Measurements from ENCODE around the gene ZNF219.

ZNF219 gene

DNA sequence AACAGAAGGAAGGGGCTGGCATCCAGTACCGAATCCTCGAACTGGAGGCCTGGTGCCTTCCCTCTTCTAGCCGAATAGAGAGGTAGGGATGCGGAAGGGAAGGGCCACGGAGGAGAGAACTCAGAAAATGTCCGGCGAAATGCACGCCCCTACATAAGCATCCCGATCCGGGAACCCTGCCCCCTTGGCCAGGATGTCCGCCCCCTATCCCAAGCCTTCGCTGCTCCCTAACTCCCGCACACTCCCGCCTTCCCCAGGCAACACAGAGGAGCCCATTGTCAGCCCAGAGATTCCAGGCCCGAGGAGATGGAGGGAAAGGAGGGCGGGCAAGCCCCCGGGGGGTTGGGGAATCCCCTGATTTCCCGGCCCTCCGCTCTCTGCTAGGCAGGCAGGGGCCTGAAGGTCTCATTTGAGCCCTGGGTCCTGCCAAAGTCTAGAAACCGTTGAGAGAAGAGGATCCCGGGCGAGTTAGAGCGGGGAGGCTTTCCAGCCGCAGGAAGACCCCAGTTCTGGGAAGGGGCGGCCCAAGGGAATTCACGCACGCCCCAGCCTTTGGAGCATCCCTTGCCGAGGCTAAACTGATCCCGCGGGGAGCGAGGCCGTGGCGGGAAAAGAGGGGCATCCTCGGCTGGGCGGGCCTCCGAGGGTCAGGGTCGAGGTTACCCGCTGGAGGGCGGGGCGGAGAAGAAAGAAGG is 28.9 kb downstream of the ZNF219 start:
- DNase-seq (ENCODE audit: low read depth in 2 of 2), result no peak

DNA sequence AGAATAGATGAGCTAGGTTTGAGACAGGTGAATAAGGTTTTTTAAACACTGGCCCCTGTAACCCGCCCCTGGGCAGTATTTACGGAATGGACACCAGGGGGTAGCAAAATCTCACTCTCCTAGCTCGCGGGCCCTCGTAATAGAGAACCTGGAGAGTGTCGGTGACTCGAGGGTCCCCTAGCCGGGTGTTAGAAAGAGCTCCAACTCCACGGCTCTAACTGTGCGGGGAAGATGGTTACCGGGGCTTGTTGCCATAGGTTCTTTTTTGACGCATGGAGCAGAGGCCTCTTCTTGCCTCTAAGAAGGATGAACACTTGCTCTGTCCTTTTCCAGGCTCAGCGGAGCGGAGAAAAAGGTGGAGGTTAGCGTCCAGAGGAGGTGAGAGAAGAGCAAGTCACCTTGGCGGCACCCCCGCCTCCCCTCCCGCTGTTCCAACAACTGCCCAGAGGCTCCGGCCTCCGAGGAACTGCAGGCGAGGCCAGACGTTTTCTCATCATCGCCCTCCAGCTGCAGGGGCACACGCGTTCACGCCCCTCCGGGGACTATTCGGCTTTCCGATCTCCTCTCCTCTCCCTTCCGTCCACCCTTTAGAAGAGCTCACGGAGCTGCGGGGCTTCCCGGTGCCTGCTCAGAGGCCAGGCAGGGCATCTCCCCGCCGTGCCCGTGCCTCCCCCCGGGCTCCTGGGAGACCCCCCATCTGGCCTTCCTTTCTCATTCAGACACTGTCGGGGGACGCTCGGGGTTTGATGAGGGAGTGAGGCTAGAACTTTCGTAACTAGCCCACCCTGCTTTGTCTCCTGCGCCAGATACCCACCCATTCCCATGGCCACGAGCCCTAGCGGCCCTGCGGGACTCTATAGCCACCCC is 29.7 kb downstream of the ZNF219 start:
- DNase-seq (ENCODE audit: low read depth in 2 of 2), result peak in 1 of 2 donors; percentile 21

DNA sequence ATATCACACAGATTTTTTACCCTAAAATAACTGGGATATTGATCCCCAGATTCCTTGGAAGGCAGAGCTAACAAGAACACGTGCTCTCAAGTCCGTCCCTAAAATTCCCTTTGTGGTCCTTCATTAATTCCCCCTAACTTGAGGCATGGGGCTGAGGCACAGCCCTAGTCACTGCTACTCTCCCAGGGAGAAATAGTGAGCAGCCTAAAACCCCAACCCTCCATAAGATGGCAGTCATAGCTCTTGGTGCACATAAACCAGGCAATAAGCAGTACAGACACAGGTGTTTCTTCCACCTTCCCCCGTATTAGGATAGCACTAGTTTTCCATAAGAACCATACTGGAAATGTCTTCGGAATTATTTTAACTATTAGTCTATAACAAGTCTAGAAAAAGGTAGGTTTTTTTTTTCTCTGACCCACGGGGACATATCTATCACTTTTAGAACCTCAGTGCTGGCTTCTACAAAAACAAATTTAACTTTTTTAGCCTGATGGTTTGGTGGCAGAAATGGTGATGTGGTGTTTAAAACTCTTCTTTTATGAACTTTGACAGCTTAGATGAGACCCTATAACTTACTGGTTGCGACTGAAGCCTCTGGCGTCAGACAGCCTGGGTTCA is 31.5 kb downstream of the ZNF219 start:
- DNase-seq (ENCODE audit: low read depth in 2 of 2), result no peak

DNA sequence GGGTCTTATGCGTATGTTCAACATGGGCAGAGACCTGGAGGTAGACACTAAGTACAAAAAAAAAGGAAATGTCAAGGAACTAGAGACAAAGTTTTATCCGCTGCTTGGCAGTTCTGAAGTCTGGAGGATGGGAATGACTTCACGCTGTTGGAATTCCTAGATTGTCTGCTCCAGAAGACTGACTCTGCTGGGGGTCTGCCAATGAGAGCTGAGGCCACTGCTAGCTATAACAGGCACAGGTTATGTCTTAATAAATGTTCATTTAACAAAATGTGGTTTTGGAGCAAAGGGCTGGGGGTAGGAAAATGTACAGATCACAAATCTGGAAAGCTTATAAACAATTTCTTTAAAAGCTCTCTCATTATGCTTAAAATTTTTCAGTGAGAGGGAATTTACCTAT is 35.0 kb downstream of the ZNF219 start:
- DNase-seq (ENCODE audit: low read depth in 2 of 2), result no peak

DNA sequence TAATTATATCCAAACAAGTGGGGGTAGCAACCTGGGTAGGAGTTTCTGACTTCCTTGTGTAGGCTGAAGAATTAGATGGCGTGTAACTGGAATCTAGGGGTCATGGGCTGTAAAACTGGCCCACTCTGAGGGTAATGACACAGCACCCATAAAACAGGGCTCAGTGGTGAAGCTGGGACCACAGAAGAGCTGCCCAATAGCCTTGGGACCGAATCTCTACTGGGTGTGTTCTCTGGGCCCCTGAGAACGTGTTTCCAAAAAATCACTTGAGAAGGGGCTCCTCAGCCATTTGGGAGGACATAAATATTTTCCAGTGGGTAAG is 37.1 kb downstream of the ZNF219 start:
- DNase-seq (ENCODE audit: low read depth in 2 of 2), result no peak

DNA sequence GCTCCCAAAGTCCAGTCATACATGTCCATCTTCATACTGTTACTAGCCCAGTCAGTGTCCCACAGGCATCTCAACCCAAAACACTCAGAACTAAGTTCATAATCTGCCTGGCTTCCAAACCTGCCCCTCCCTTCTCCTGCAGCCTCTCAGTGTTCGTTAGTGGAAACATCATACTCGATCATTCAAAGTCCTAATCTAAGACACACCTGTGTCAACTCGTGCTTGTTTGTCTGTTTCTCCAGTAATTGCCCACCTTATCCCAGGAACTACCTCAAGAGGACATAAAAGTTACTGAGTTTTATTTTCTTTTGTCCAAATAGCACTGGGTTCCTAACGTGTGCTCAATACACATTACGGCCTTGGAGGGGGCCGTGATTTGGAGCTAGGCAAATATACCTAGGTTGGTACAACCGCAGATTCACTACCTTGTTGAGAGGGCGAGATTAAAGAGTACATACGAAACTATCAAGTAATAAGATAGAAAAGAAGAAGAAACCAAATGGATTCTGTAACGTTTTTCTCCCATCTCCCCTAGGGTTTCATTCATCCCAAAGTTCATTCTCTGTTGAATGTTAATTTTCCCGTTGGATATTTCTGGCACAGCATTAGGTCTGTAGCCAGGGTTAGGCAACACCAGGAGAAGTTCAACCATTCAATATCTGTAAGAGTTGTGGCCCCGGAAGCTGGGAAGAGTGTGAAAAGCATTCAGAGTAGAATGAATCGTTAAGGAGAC is 37.7 kb downstream of the ZNF219 start:
- DNase-seq (ENCODE audit: low read depth in 2 of 2), result no peak

DNA sequence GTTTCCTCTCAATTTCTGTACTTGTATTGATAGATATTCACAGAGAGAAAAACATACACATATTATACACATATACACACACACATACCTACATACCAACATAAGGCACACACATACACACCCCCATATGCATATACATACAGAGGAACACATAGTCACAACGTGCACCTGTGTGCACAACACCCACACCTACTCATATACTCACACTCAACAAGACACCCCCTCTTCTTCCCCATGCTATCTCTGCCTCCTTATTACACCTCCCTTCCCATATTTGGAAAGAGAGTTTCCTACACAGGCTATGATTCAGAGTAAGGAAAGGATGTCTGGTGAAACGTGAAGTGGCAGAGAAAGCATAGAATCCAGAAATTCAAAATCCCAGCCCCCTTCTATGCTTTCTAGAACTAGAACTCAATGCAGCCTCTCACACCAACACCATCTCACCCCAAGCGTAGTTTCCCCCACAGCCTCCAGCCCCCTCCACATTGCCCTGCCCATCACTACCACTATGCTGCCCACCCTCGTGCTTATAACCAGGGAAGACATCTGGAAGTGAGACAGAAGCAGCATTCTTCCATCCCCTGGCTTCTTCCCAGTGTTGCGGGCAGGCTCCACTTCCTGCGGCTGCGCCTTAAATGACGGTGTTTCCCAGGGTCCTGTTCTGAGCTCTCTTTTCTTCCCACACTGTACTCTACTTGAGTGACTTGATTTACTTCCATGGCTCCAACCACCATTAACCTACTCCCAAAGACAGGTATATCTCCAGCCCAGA is 38.4 kb downstream of the ZNF219 start:
- no peak for DNase-seq (ENCODE audit: low read depth in 2 of 2)

DNA sequence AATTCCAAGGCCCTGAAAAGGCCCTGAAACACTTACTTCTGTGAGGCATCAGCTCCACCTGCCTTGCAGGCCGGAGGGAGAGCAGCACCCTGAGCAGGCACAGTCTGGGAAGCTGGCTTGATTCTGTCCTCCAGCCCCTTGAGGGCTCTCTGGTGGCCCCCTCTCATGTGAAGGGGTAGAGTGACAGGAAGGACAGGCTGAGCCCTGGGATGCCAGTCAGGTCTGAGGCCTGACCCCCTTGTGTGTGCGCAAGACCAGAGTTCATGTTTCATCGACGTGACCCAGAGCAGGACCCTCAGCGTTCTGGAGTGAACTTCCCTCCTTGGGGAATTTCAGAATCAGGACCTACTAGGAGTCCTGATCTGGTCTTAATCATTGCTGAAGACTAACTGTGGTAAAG is 39.6 kb downstream of the ZNF219 start:
- DNase-seq (ENCODE audit: low read depth in 2 of 2), result no peak

DNA sequence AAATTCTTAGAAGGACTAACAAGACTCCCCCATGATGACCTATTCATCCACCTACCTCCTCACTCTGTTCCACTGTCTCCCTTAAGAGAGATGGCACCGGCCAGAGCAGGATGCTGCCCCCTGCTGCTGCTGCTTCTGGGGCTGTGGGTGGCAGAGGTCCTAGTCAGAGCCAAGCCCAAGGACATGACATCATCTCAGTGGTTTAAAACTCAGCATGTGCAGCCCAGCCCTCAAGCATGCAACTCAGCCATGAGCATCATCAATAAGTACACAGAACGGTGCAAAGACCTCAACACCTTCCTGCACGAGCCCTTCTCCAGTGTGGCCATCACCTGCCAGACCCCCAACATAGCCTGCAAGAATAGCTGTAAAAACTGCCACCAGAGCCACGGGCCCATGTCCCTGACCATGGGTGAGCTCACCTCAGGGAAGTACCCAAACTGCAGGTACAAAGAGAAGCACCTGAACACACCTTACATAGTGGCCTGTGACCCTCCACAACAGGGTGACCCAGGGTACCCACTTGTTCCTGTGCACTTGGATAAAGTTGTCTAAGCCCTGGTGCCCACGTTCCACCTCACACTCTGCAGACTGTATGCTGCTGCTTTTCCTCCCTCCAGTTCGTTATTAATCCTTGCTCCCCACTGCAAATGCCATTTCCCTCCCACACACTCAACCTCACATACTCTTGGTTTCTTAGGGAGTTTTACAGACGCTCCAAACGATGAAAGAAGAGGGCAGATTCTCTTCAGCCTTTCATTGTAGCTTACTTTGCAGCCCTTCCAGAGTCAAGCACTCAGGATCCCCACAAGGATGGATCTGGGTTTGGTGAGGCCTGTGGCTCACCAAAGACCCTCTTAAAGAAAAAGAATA is 40.4 kb downstream of the ZNF219 start, which contains the start of gene RNASE8:
RNASE8 (plus strand) TSS at position 20 of the 873 bp plus-strand sequence; CDS start at position 91, 71 bp downstream.
- DNase-seq (ENCODE audit: low read depth in 2 of 2), result no peak

DNA sequence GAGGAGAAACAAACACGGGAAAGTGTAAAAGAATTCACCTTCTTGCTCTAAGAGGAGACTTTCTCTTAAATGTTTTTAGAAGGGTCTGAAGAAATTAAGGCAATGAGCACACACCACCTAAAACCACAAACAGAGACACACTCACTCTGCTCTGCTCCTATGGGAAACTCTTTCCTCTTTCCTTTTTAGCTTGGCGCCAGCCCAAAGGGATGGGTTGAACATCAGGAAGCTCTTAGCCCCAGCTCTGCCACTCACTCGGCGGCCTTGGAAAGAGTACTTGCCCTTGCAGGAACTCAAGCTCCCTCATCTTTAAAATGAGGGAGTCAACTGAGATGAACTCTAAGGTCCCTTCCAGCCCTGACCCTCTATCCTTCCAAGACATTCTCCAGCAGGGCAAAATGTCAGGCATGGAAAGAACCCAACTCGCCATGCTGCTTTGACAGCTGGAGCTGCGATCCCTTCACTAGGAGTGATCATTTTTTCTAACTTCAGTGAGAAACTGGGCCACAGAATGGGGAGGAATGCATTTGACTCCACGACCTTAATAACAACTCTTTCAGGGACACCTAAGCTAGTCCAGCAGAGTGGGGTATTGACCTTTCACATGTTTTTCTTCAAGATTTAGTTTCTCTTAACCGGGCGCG is 41.8 kb downstream of the ZNF219 start:
- DNase-seq (ENCODE audit: low read depth in 2 of 2), result no peak

DNA sequence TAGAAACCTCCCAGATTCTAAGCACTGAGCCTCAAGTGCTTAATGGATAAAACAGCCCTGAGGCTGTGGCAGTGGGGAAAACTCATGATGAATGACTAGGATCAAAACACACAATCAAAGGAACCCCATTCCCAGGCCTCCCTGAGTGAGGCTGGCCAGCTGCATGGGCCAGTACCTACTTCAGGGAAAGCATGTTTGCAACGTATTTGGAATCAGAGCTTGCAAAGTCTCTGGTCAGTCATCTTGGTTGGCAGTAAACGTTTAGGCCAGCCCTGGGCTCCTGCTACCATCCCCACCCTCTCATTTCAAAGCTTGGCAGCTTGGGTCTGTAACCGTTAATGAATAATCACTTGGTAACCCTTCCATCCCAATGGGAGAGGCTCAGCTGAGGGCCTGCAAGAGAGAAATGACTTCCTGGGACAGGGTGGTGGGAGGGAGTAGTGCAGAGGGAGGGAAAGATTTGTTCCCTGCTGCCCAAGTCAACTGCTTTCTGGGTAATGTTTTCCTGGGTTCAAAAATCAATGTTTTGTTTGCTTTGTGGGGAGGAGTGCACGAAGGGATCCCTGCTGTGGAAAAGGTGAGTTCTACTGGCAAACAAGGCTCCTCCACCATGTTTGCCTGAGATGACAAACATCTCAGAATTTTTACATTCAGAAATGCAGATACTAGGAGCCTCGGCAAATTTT is 42.9 kb downstream of the ZNF219 start:
- DNase-seq (ENCODE audit: low read depth in 2 of 2), result no peak

DNA sequence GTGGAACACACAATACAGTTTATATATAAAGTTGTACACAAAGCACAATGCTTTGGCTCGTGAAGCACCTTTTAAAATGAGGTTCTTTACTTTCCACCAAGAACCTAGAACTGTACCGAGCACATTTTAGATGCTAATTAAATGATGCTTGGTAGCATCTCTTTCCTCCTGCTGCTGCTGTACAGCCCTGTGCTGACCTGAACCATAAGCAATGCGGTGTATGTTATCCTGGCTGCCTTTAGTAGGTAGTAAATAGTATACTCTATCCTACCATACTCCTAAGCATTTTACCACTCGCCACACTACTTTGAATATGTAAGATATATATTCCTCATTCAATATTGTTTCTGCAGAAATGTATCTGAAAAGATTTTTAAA is 43.7 kb downstream of the ZNF219 start:
- no peak for DNase-seq (ENCODE audit: low read depth in 2 of 2)

DNA sequence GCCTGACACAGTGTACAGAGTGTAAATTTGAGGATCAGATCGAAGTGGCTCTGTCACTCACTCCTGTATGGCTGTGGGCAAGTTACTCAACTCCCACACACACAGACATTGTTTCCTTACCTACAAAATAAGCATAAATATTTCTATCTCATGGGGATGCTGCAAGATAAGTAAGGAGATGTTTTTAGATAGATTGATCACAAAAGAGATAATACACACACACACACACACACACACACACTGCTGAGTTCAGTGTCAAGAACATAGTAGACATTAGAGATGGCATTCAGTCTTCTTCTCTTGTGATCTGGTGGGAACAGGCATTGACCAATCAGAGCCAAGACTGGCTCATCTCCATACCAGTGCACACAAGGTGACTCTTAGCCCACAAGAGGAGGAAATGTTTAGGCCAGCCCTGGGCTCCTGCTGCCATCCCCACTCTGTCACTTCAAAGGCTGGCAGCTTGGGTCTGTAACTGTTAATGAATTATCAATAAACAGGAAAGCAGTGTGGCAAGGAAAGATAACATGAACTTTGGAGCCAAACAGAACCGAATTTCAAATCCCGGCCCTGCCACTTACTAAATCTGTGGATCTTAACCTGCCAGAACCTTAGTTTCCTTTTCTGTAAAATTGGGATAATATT is 44.2 kb downstream of the ZNF219 start:
- DNase-seq (ENCODE audit: low read depth in 2 of 2), result no peak

DNA sequence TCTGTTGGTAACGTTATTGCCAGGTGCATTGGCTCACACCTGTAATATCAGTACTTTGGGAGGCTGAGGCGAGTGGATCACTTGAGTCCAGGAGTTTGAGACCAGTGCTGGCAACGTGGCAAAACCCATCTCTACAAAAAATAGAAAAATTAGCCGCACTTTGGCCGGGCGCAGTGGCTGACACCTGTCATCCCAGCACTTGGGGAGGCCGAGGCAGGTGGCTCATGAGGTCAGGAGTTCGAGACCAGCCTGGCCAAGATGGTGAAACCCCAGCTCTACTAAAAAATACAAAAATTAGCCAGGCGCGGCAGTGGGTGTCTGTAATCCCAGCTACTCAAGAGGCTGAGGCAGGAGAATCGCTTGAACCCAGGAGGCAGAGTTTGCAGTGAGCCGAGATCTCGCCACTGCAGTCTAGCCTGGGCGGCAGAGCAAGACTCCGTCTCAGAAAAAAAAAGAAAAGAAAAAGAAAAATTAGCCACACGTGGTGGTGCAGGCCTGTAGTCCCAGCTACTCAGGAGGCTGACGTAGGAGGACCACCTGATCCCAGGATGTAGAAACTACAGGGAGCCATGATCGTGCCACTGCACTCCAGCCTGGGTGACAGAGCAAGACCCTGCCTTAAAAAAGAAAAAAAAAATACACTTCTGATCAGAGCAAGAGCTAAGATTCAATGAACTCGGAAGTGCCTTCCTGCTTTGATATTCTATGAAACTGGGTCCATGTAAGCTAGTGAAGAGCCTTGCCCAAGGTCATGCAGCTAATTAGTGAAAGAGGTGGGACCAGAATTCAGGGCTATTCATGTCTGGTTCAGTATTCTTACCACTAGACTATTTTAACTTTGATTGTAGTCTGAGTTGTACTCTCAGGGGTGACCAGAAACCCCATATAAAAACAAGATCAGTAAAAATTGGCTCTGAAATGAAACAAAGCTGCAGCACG is 45.0 kb downstream of the ZNF219 start:
- no peak for DNase-seq (ENCODE audit: low read depth in 2 of 2)

DNA sequence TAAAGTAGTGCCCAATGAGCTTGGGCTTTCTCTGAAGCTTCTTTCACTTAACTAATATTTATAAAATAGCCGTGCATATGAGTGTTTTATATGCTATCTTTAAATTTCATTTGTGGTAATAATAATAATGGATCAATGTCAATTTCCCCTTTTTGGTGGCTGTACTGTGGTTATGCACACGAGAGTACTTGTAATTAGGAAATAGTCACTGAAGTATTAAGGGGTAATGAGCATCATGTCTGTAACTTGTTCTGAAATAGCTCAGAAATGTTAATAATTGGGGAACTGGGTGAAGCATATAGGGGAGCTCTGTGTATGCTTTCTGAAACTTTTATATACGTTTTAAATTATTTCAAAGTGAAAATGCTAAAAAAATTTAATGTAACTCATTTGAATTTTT is 47.9 kb downstream of the ZNF219 start:
- no peak for DNase-seq (ENCODE audit: low read depth in 2 of 2)

DNA sequence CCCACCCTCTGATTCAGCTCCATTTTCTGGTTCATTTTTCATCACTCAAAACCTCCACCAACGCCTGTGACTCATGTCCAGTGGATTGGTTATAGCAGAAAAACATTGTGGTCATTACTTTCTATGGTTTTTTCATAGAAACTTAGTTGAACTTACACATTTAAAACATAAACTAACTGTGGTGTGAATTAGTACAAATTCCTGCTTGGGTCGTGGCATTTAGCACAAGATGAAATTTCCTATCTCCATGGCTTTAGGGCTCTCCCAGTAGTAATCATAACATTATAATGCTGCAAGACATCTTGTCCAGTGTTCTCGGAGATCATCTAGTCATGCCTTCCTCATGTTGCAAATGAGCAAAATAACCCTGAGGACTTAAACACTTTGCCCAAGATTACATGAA is 49.2 kb downstream of the ZNF219 start:
- no peak for DNase-seq (ENCODE audit: low read depth in 2 of 2)

DNA sequence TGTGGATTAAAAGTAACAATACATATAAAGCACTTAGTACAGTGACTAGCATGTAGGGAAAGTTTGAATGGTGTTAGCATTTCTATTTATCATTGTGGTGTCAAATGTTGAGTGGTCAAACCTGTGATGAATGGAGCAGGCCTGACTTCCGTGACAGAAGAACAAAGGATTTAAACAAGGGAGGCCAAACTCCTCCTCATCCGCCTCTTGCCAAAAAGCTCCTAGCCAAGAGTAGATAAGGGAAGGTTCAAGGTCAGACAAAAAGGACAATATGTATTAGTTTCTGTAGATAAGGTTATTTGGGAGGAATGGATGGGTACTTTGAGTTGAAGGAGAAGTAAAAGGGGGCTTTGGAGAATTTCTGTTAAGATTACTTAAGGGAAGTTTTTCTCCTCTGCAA is 49.8 kb downstream of the ZNF219 start:
- DNase-seq (ENCODE audit: low read depth in 2 of 2), result no peak

DNA sequence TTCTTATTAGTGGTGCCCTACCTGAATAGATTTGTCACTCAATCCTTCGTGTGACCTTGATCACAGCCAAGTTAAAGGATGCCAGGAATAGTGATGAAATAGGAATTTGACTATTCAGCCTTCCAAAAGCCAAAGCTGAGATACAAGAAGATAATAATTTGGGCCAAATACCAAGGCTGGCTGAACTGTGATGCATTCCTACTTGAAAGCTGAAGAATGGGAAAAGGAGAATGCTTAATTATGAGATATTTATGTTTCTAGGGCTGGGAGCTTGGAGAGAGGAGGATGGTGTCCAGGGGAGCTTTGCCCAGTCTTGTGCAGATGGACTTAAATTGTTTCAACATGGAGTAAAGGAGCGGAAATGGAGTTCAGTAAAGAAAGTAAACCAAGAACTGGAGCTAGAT is 51.1 kb downstream of the ZNF219 start:
- no peak for DNase-seq (ENCODE audit: low read depth in 2 of 2)
